ENCODE data around the gene CAPN1. TPM values are rescaled to one million over a fixed set of nuclear protein-coding genes. Genes with fewer than 3 reads are reported as not detected.

Gene CAPN1
- total and polyA plus RNA-seq, 9 of the 15 experiments (the other 6 are each of a cell fraction or from before 2014, with no cell fraction given) = 3.5 to 199 (median 61.6) TPM

DNA sequence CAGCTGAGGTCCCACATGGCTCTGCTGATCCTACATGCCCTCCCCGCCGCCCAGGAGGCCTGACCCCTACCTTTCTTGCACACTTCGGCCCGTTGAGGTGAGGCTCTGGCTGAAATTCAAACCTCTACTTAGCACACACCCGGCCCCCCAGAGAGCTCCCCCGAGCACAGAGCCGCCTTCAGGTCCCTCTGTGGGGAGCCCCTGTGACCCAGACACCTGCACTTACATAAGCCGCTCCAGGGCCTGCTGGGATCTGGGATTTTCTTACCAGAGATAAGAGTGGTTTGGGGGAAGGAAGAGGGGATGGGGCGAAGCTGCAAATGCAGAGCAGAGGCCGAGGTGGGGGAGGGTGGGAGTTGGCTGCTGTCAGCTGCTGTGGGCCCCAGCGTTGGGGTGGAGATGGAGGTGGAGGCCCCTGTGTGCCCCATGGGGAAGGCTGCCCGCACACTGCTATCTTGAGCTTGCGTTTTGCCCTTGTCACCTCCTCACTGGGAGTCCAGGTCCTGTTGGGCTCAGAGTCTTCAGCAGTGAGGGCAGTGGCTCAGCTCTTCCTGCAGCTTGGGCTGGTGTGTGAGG lies 30.6 kb downstream of the CAPN1 start:
- CTCF ChIA-PET (ENCODE audit: low intra/inter-chr PET ratio) = no interaction called here
- Histone ChIP-seq H4K20me1 (replicated peaks; ENCODE audit: control insufficient read depth, insufficient read depth, low read length) (no peaks in the 10 kb centered on the region), H3K27ac (ENCODE audit: extremely low read depth, low read depth, low read length) (no peak overlapping the region), H3K27me3 (ENCODE audit: control insufficient read depth in 2 of 2, insufficient read depth in 2 of 2, low read length in 2 of 2) (no peaks in the 10 kb centered on the region), H3K4me3 (no peak overlapping the region), H3K36me3 (ENCODE audit: control insufficient read depth, insufficient read depth, low read length) (peaks cover 45% of the 10 kb centered on the region; the same call in 2 of the 3 replicates), H3K79me2 (ENCODE audit: control insufficient read depth, insufficient read depth, low read length) (no peaks in the 10 kb centered on the region), H3K4me1 (replicated peaks in 1 of 2; ENCODE audit: control insufficient read depth in 2 of 2, insufficient read depth in 2 of 2, low read length in 2 of 2) (peaks cover 13 to 53% of the 10 kb centered on the region in 2 experiments; a peak in 4 of 5 replicates), H3K9ac (ENCODE audit: insufficient read depth in 1 of 2, low read depth in 2 of 2, low read length in 2 of 2) (peak overlapping the region in 1 of 2 experiments; percentile 89; a peak in 2 of 4 replicates), H3K9me3 (replicated peaks; ENCODE audit: control insufficient read depth, insufficient read depth, low read depth, low read length) (no peaks in the 10 kb centered on the region), H3K9me1 (ENCODE audit: control insufficient read depth, insufficient read depth, low read length) (peaks cover 2% of the 10 kb centered on the region), H2AFZ (ENCODE audit: low read depth, low read length) (no peak overlapping the region), H3K4me2 (ENCODE audit: insufficient read depth, low read length) (no peak overlapping the region)
- DNase-seq (ENCODE audit: extremely low read depth in 1 of 4, low spot score in 3 of 4) = peak in 3 of 4 experiments; percentile 38 to 61 (median 47)
- peak; percentile 56 for ATAC-seq
- in situ Hi-C loops (cut with MboI) = no loop called here
- TF ChIP-seq, protein P1, sequence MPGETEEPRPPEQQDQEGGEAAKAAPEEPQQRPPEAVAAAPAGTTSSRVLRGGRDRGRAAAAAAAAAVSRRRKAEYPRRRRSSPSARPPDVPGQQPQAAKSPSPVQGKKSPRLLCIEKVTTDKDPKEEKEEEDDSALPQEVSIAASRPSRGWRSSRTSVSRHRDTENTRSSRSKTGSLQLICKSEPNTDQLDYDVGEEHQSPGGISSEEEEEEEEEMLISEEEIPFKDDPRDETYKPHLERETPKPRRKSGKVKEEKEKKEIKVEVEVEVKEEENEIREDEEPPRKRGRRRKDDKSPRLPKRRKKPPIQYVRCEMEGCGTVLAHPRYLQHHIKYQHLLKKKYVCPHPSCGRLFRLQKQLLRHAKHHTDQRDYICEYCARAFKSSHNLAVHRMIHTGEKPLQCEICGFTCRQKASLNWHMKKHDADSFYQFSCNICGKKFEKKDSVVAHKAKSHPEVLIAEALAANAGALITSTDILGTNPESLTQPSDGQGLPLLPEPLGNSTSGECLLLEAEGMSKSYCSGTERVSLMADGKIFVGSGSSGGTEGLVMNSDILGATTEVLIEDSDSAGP (CRISPR knock-in tag; IDR thresholded peaks at IDR 0.05) = no peak
- TF ChIP-seq FOXK2 (conservative IDR thresholded peaks at IDR 0.05 in 1 of 2, IDR thresholded peaks at IDR 0.05 in 1 of 2; ENCODE audit: low read depth in 2 of 2) = no peak
- TF ChIP-seq, protein P2, sequence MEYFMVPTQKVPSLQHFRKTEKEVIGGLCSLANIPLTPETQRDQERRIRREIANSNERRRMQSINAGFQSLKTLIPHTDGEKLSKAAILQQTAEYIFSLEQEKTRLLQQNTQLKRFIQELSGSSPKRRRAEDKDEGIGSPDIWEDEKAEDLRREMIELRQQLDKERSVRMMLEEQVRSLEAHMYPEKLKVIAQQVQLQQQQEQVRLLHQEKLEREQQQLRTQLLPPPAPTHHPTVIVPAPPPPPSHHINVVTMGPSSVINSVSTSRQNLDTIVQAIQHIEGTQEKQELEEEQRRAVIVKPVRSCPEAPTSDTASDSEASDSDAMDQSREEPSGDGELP (CRISPR knock-in tag; IDR thresholded peaks at IDR 0.05; ENCODE audit: borderline replicate concordance) = peak; percentile 55; the same call in 1 of the 2 replicates
- TF ChIP-seq TCF3 (CRISPR knock-in tag; IDR thresholded peaks at IDR 0.05) = 0 out of 2 replicates have a peak, but pooled peaks have one; percentile 9
- 0 out of 2 replicates have a peak, but pooled peaks have one; percentile 43 for TF ChIP-seq POLR2A (conservative IDR thresholded peaks at IDR 0.05)
- TF ChIP-seq ZNF197 (CRISPR knock-in tag; IDR thresholded peaks at IDR 0.05; ENCODE audit: low read depth) = no peak
- peak; percentile 19; the same call in 1 of the 2 replicates for TF ChIP-seq CBFA2T3 (IDR thresholded peaks at IDR 0.05)
- TF ChIP-seq CBFA2T2 (conservative IDR thresholded peaks at IDR 0.05) = peak; percentile 29
- peak; percentile 63 for TF ChIP-seq POLR2G (IDR thresholded peaks at IDR 0.05; ENCODE audit: low read depth, low read length)
- WGBS (ENCODE audit: insufficient coverage, low coverage, missing lambda C conversion rate) = 27% methylated on average over 11 of the region's 13 CpGs
- POLR2A ChIA-PET = interaction anchor here (0.7 to 1.3 kb wide), 7 partner anchors 10 to 77 kb away, joined by 3 to 4 read pairs (median 4); partner anchors contain the start of gene SPDYC
- BruUV-seq (replicated peaks) = no TSS peak
- intact Hi-C loops (cut with micrococcal nuclease) = no loop called here
- peak; percentile 58 for FAIRE-seq

Data from K562 (cell line).